Psoas muscle (tissue), 8 donors: ENCODE results near the gene SYT2. TPM values are rescaled to one million over a fixed set of nuclear protein-coding genes. Genes with fewer than 3 reads are reported as not detected.

ENCODE experiments used
- ATAC-seq, 4 donors: fragments of 200-7000 bp; cut with Tn5 transposase; one replicate each; pipeline ENCODE4 v1.9.1; 2020; ENCODE audit warnings: moderate library complexity in 3 of 4, mild to moderate bottlenecking in 2 of 4
- DNase-seq, 2 donors: peaks; one replicate each; pipeline ENCODE4 v3.0.0-alpha.2; 2020
- H3K27ac ChIP-seq: fragments of 200-600 bp; one replicate; pipeline ENCODE4 v1.8.0; 2022
- H3K27me3 ChIP-seq, 3 donors: fragments of 200-600 bp in 1 of 3; one replicate each; pipeline versions ENCODE4 v1.6.1 to v1.8.0; 2013 to 2022; ENCODE audit warnings: low read length in 2 of 3, mild to moderate bottlenecking in 2 of 3, moderate library complexity in 1 of 3; ENCODE audit not compliant: insufficient read depth in 3 of 3
- H3K36me3 ChIP-seq, 2 donors: fragments of 200-600 bp in 1 of 2; one replicate each; pipeline versions ENCODE4 v1.6.1 to v1.8.0; 2013 to 2022; ENCODE audit warnings: low read depth in 1 of 2, mild to moderate bottlenecking in 1 of 2, moderate library complexity in 1 of 2; ENCODE audit not compliant: insufficient read depth in 1 of 2
- H3K4me1 ChIP-seq: fragments of 200-600 bp; one replicate; pipeline ENCODE4 v1.8.0; 2022
- H3K4me3 ChIP-seq: fragments of 200-600 bp; one replicate; pipeline ENCODE4 v1.8.0; 2022; ENCODE audit warnings: mild to moderate bottlenecking
- H3K9me3 ChIP-seq: fragments of 200-600 bp; one replicate; pipeline ENCODE4 v1.8.0; 2022
- CTCF ChIP-seq: fragments of 200-600 bp; IDR thresholded peaks from one replicate; pipeline ENCODE4 v1.8.0; 2022; ENCODE audit warnings: antibody characterized with exemption
- WGBS, 3 donors: extraction: QIAGEN DNeasy Blood & Tissue Kit; methylation state at CpG; one replicate each; pipeline versions ENCODE4 v1.1.6 to v1.1.7; 2013; 5-methylcytosine and 5-hydroxymethylcytosine counted together
- intact Hi-C, 2 donors: fragments of 100-400 bp; cut with DNase I; formaldehyde crosslinking; loops; one replicate each; pipeline versions ENCODE4 v1.11.0 to v1.14.2; 2022
- polyA plus RNA-seq, 3 donors: library from polyadenylated mRNA; stranded (reverse); fragments of 200-250 nt; gene quantifications; one replicate each; pipeline ENCODE4 v1.2.3, GENCODE V29; 2013
- total RNA-seq, 4 donors: library from RNA; stranded (reverse); fragmentation: NEBNext Ultra II Directional in 2 of 4; extraction: Animal tissue kit (Norgen Biotek cat#: 25700) in 2 of 4; gene quantifications; one replicate each; pipeline versions ENCODE4 v1.2.1 to v1.2.4, GENCODE V29; 2021 to 2023
- donor health status: healthy with polysubstance abuse.
- donor health status: DM: no; HTN: no; CAD: no; lungs with moderate emphysema.
- donor health status: Bipolar disorder and iron deficiency.
- donor health status: healthy.
- donor health status: DM: yes; HTN: yes; CAD: no.
- donor health status: DM: no; HTN: no; CAD: no.
- donor health status: DM: no; HTN: no; CAD: no.
- donor health status: DM: yes; HTN: yes; CAD: no.

SYT2 gene
- total and polyA plus RNA-seq, 7 donors: 0.01 to 0.02 TPM; not detected in 5

DNA sequence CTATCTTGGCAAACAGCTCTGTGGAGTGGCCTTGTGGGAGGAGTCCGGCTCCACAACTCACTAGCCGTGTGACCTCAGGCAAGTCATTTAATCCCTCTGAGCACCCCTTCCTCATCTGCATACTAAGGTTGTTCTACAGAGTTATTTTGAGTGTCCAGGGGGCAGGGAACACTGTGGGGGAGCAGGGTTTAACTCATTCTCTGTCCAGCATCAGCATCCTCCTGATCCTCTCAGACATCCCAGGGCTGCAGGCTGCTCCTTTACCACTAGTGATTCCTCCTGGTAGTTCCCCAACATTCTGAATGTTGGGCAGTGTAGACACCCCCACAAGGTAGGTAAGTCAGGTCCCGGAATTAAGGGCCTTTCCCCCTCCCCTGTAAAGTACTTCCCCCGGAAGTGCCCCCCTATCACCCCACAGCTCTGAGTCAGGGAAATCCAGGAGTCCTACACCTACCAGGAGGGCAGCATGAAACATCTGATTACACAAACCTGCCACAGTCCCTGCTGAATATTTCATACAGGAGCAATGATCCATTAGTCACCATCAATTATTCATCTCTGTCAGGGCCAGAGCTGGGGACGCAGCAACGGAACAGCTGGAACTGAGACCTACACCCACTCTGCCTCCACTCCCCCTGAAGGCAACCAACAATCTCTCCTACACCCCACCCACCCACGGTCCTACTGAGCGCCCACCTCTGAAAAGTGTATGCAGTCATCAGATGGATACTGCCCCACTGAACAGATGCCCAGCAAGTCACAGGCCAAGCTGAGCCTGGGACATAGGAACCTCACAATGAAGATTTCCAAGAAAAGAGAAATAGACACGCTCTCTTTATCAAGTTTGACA is 20.5 kb downstream of the SYT2 start:
- 58 to 70% (median 58%) methylated on average over 9 of the region's 9 CpGs for WGBS, 3 donors
- no peak for TF ChIP-seq CTCF
- Histone ChIP-seq H3K36me3 (no peaks in the 10 kb centered on the region), H3K27me3 (peaks cover 0 to 34% (median 6%) of the 10 kb centered on the region in 3 donors), H3K4me1 (no peaks in the 10 kb centered on the region), H3K9me3 (no peaks in the 10 kb centered on the region), H3K27ac (no peak overlapping the region), H3K4me3 (no peak overlapping the region)
- ATAC-seq (no peak), DNase-seq (no peak)
- intact Hi-C loops: no loop called here

GRCh38 chr1:202689082-202689481 is 21.2 kb downstream of the SYT2 start:
- H3K36me3 ChIP-seq: no peaks in the 10 kb centered on the region
- no peak for TF ChIP-seq CTCF
- H3K9me3 ChIP-seq: no peaks in the 10 kb centered on the region
- DNase-seq: no peak
- 38 to 54% (median 53%) methylated on average over 3 of the region's 3 CpGs for WGBS, 3 donors
- ATAC-seq: no peak
- no peak overlapping the region for H3K27ac ChIP-seq
- H3K4me3 ChIP-seq: no peak overlapping the region
- intact Hi-C loops: no loop called here
- no peaks in the 10 kb centered on the region for H3K4me1 ChIP-seq
- peaks cover 0 to 40% (median 6%) of the 10 kb centered on the region in 3 donors for H3K27me3 ChIP-seq

- no peak overlapping the region for H3K27ac ChIP-seq
- DNase-seq: no peak
- no peak for ATAC-seq
- no peak overlapping the region for H3K4me3 ChIP-seq
- H3K27me3 ChIP-seq: peaks cover 0 to 41% (median 6%) of the 10 kb centered on the region in 3 donors
- H3K4me1 ChIP-seq: no peaks in the 10 kb centered on the region
- intact Hi-C loops: no loop called here
- 63 to 67% (median 65%) methylated on average over 7 of the region's 7 CpGs for WGBS, 3 donors
- H3K36me3 ChIP-seq: no peaks in the 10 kb centered on the region
- no peak for TF ChIP-seq CTCF
- H3K9me3 ChIP-seq: no peaks in the 10 kb centered on the region
Measured at GRCh38 chr1:202688401-202688800, 21.9 kb downstream of the SYT2 start.

DNA sequence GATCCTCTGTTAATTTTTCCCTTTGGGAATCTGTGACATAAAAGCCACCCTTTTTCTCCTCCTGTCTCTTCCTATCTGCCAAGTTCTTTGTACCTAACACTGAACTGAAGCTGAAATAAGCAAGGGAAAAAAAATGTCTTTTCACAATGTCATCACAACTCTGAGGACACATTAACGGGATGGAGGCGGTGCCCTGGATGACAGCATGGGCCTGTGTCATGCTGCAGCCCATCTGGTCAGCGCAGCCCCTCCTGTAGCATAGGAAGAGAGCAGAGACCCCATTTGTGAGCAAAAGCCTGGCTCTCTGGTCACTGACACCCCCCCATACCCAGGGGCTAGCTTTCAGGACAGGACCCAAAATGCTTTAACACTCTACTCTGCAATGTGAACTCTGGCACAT is 22.5 kb downstream of the SYT2 start:
- intact Hi-C loops: no loop called here
- peaks cover 0 to 47% (median 6%) of the 10 kb centered on the region in 3 donors for H3K27me3 ChIP-seq
- no peak for ATAC-seq
- H3K4me1 ChIP-seq: no peaks in the 10 kb centered on the region
- H3K9me3 ChIP-seq: no peaks in the 10 kb centered on the region
- H3K36me3 ChIP-seq: no peaks in the 10 kb centered on the region
- WGBS, 3 donors: 70 to 77% (median 72%) methylated on average over 3 of the region's 3 CpGs
- TF ChIP-seq CTCF: no peak
- no peak for DNase-seq
- H3K4me3 ChIP-seq: no peak overlapping the region
- no peak overlapping the region for H3K27ac ChIP-seq
